Stimulated activated naive CD8-positive, alpha-beta T cell treated with anti-CD3 and anti-CD28 coated beads, Interleukin-15, Interleukin-2, amounts not matched to agents 100 U/mL and 50 U/mL, for 24 hours (primary cell): Measurements from ENCODE around the gene CEP112.
"Not testable (repeated sequence)": the region's sequence is repeated elsewhere in the genome, so short reads cannot be mapped to it uniquely, and the experiment has no call there.

Experiments used
- ATAC-seq: fragments of 150-1000 bp; cut with Tn5 transposase; one replicate; pipeline ENCODE4 v1.10.0; 2021
- DNase-seq: peaks from one replicate; pipeline ENCODE4 v3.0.0; 2021

CEP112 gene

GRCh38 chr17:65886315-65887245 lies 305.4 kb downstream of the CEP112 start:
- ATAC-seq: no peak

GRCh38 chr17:65885541-65886312 lies 306.2 kb downstream of the CEP112 start:
- DNase-seq (no peak), ATAC-seq (no peak)

More at GRCh38 chr17:65886315-65887245, 305.4 kb downstream of the CEP112 start:
- DNase-seq: no peak

GRCh38 chr17:65876985-65877384 lies 314.9 kb downstream of the CEP112 start:
- ATAC-seq: no peak
- no peak for DNase-seq

- no peak for ATAC-seq
- DNase-seq: no peak
These were observed 323.1 kb downstream of the CEP112 start for GRCh38 chr17:65868881-65869280.

GRCh38 chr17:65867014-65867413 lies 324.9 kb downstream of the CEP112 start:
- ATAC-seq: no peak
- DNase-seq: no peak

GRCh38 chr17:65865715-65866425 lies 326.1 kb downstream of the CEP112 start:
- DNase-seq (no peak), ATAC-seq (no peak)

- ATAC-seq (no peak), DNase-seq (no peak)
These were observed 327.5 kb downstream of the CEP112 start for GRCh38 chr17:65864394-65864793.

GRCh38 chr17:65857718-65858117 lies 334.2 kb downstream of the CEP112 start:
- DNase-seq (no peak), ATAC-seq (no peak)

GRCh38 chr17:65856865-65857264 lies 335.1 kb downstream of the CEP112 start:
- DNase-seq: no peak

GRCh38 chr17:65855675-65856074 lies 336.3 kb downstream of the CEP112 start:
- DNase-seq (no peak), ATAC-seq (no peak)

More at GRCh38 chr17:65856865-65857264, 335.1 kb downstream of the CEP112 start:
- no peak for ATAC-seq

- DNase-seq: no peak
- ATAC-seq: no peak
These were observed 336.7 kb downstream of the CEP112 start for GRCh38 chr17:65855245-65855644.

GRCh38 chr17:65853816-65854215 lies 338.1 kb downstream of the CEP112 start:
- DNase-seq: no peak
- ATAC-seq: no peak

- no peak for ATAC-seq
- no peak for DNase-seq
These were observed 339.0 kb downstream of the CEP112 start for GRCh38 chr17:65852911-65853310.

GRCh38 chr17:65851965-65852736 lies 339.8 kb downstream of the CEP112 start:
- ATAC-seq: no peak

GRCh38 chr17:65850486-65850885 lies 341.4 kb downstream of the CEP112 start:
- ATAC-seq (peak; percentile 40), DNase-seq (peak; percentile 5)

More at GRCh38 chr17:65851965-65852736, 339.8 kb downstream of the CEP112 start:
- DNase-seq: no peak

- no peak for ATAC-seq
These were observed 343.2 kb downstream of the CEP112 start for GRCh38 chr17:65848751-65849150.

GRCh38 chr17:65841089-65841488 lies 350.8 kb downstream of the CEP112 start:
- DNase-seq: no peak
- no peak for ATAC-seq

More at GRCh38 chr17:65848751-65849150, 343.2 kb downstream of the CEP112 start:
- DNase-seq: no peak

- not testable (repeated sequence) for DNase-seq, ATAC-seq
These were observed 354.7 kb downstream of the CEP112 start for GRCh38 chr17:65837232-65837631.

- ATAC-seq: no peak
- no peak for DNase-seq
These were observed 358.7 kb downstream of the CEP112 start for GRCh38 chr17:65833214-65833613.

- no peak for ATAC-seq
- DNase-seq: no peak
These were observed 361.6 kb downstream of the CEP112 start for GRCh38 chr17:65830356-65830755.

- not testable (repeated sequence) for DNase-seq, ATAC-seq
These were observed 365.4 kb downstream of the CEP112 start for GRCh38 chr17:65826577-65826976.
